ENCODE results near the gene NDRG2.

NDRG2 gene

GRCh38 chr14:20997564-20997963, 27.3 kb downstream of the NDRG2 start (continued):
- no peak for TF ChIP-seq ZNF214 (tag by site-specific recombination; IDR thresholded peaks at IDR 0.05; ENCODE audit: borderline replicate concordance)

- no peaks in the 10 kb centered on the region for H3K4me1 ChIP-seq (ENCODE audit: control insufficient read depth, insufficient read depth, low read length)
- TF ChIP-seq ZNF600 (tag by site-specific recombination; IDR thresholded peaks at IDR 0.05) (no peak), ZIC2 (tag by site-specific recombination; IDR thresholded peaks at IDR 0.05) (no peak), ZBTB17 (tag by site-specific recombination; IDR thresholded peaks at IDR 0.05) (no peak), PRDM1 (tag by site-specific recombination; IDR thresholded peaks at IDR 0.05) (no peak), ZFP69B (tag by site-specific recombination; IDR thresholded peaks at IDR 0.05) (no peak), OVOL3 (tag by site-specific recombination; IDR thresholded peaks at IDR 0.05) (no peak), BCL11B (tag by site-specific recombination; IDR thresholded peaks at IDR 0.05; ENCODE audit: low read depth) (no peak), ZNF585B (tag by site-specific recombination; IDR thresholded peaks at IDR 0.05) (no peak), ZBTB8A (tag by site-specific recombination; IDR thresholded peaks at IDR 0.05) (no peak), ZNF23 (tag by site-specific recombination; IDR thresholded peaks at IDR 0.05; ENCODE audit: borderline replicate concordance) (no peak), ZFP3 (tag by site-specific recombination; IDR thresholded peaks at IDR 0.05; ENCODE audit: low read depth) (no peak), KLF16 (tag by site-specific recombination; IDR thresholded peaks at IDR 0.05) (no peak), ZNF707 (tag by site-specific recombination; IDR thresholded peaks at IDR 0.05) (no peak), ZNF202 (tag by site-specific recombination; IDR thresholded peaks at IDR 0.05; ENCODE audit: borderline replicate concordance) (no peak), PATZ1 (tag by site-specific recombination; IDR thresholded peaks at IDR 0.05) (no peak)
- H3K36me3 ChIP-seq (ENCODE audit: control insufficient read depth in 2 of 2, insufficient read depth in 1 of 2, low read length in 2 of 2): peaks cover 54 to 59% of the 10 kb centered on the region in 2 experiments
- ChIA-PET CTCF (interaction anchor here (0.9 to 5.4 kb wide), 4 partner anchors 8 to 138 kb away, joined by 3 to 35 read pairs (median 5); no protein-coding TSS in a partner anchor), POLR2A (interaction anchor here (1.0 kb wide), 1 partner anchor 26 kb away, joined by 3 read pairs; no protein-coding TSS in a partner anchor)
- H3K27ac ChIP-seq (ENCODE audit: extremely low read depth, low read depth, low read length): no peak overlapping the region
- H3K4me3 ChIP-seq (ENCODE audit: low read depth, low read length): no peak overlapping the region
- no peaks in the 10 kb centered on the region for H3K9me3 ChIP-seq (ENCODE audit: control insufficient read depth, insufficient read depth, low read depth, low read length)
Measured at GRCh38 chr14:20997115-20997514, 27.7 kb downstream of the NDRG2 start.

- no peaks in the 10 kb centered on the region for H3K9me3 ChIP-seq (ENCODE audit: control insufficient read depth, insufficient read depth, low read depth, low read length)
- H3K4me1 ChIP-seq (ENCODE audit: control insufficient read depth, insufficient read depth, low read length): no peaks in the 10 kb centered on the region
- CTCF ChIA-PET: interaction anchor here (0.8 to 5.4 kb wide), 2 partner anchors 18 to 26 kb away, joined by 4 to 35 read pairs; no protein-coding TSS in a partner anchor
- TF ChIP-seq BCL6B (tag by site-specific recombination; IDR thresholded peaks at IDR 0.05) (no peak), ZBTB17 (tag by site-specific recombination; IDR thresholded peaks at IDR 0.05) (no peak), TSHZ1 (tag by site-specific recombination; IDR thresholded peaks at IDR 0.05; ENCODE audit: borderline replicate concordance) (no peak)
- no peak overlapping the region for H3K4me3 ChIP-seq (ENCODE audit: low read depth, low read length)
- POLR2A ChIA-PET: interaction anchor here (1.0 kb wide), 1 partner anchor 26 kb away, joined by 3 read pairs; no protein-coding TSS in a partner anchor
- no peak overlapping the region for H3K27ac ChIP-seq (ENCODE audit: extremely low read depth, low read depth, low read length)
- H3K36me3 ChIP-seq (ENCODE audit: control insufficient read depth in 2 of 2, insufficient read depth in 1 of 2, low read length in 2 of 2): peaks cover 55 to 64% of the 10 kb centered on the region in 2 experiments
Measured at GRCh38 chr14:20996521-20996920, 28.3 kb downstream of the NDRG2 start.
